NCI-H2081 (cell line): ENCODE results near the gene CDKN2A.

Experiments used
- DNase-seq, 2 experiments: peaks; one replicate each; lab custom pipeline; 2025; lab: John Stamatoyannopoulos, UW

The CDKN2A gene

GRCh38 chr9:22005702-22006606 lies 11.8 kb upstream of the CDKN2A start:
- peak in 1 of 2 experiments; percentile 43 for DNase-seq

GRCh38 chr9:22005021-22005701 lies 11.0 kb upstream of the CDKN2A start:
- peak in 1 of 2 experiments; percentile 44 for DNase-seq

GRCh38 chr9:22002038-22002437 lies 7.8 kb upstream of the CDKN2A start:
- DNase-seq = no peak

DNA sequence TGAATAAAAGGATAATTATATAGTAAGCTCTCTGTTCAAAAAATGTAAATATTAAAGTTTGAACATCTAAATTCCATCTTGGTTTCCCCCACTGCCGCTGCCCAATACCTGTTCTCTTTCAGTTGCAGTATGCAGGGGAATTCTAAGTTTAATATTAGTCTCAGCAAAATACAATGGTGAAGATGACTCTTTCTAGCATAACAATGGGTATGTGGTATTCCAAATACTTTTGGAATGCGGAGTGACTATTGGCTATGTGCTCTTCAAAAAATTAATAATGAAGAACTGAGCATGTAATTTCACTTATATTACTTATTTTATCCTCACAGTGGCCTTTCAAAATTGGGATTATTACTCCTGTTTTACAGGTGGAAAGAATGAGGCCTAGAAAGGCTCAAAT lies 3.8 kb upstream of the CDKN2A start:
- DNase-seq = no peak

DNA sequence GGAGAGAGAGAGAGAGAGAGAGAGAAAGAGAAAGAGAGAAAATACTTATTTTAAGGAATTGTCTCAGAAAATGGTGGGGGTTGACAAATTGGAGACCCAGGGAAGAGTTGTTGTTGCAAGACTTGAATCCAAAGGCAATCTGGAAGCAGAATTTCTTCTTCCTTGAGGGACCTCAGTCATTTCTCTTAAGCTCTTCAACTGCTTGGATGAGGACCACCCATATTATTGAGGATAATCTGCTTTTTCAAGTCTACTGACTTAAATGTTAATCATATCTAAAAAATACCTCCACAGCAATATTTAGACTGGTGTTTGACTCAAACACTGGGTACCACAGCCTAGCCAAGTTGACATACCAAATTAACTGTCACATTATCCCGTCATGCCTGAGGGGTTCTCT lies 3.3 kb upstream of the CDKN2A start:
- no peak for DNase-seq

DNA sequence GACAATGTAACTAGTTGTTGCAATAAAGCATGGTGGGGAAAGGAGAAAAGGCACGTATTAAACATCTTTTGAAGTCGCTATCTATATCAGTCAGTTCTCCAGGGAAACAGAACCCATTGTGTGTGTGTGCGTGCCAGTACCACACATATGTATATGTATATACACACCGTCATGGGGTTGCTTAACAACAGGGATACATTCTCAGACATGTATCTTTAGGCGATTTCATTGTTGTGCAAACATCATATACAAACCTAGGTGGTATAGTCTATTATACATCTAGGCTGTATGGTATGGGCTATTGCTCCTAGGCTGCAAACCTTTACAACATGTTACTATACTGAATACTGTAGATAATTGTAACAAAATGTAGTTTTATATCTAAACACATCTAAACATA lies 2.7 kb upstream of the CDKN2A start:
- no peak for DNase-seq

DNA sequence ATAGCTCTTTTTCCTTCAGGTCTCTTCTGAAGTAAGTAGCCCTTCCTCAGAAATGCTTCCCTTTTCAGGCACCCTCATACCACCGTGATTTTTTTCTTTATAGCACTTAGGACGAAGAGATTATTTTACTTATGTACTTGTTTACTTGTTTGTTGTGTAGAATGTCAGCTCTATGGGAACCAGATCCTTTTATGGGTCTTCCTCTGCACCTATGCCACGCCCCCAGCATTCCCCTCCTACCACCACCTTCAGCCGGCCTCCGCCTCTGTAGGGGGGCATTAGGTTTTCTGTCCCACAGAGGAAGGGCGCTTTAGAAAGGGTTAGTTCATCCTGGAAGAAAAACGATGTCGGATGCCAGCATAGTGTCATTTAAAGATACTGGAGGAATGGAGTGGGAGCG lies 2.2 kb upstream of the CDKN2A start:
- peak; percentile 60 to 62 for DNase-seq

DNA sequence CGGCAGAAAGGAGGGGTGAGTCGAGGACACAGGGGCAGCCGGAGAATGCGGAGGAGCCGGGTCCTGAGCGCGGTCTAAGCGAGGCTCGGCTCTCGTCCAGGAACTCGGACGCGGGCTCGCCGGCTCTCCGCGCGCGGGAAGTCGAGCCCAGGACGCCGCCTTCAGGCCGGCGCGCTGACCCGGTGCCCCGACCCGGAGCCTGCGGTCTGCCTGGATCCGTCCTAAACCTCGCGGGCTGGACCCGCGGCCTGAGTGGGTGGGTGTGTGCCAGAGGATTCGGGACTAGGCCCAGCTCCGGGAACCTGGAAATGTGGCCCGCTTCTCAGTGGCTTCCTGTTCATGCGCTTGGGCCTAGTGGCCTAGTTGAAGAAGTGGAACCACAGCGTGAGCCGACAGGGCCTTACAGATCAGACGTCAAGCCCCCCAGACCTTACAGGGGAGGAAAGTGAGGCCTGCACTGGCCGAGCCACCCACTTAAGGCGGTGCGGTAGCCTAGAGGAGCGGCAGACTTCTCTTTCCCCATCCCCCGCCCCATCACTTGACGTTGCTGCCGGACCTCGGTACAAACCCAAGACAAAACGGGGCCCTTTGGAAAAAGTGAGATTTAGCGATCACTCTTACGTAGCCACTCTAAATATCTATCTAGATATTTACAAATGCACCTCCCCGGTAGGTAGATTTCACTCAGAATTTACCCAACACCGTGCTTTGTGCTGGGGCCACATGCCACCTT lies 1.6 kb upstream of the CDKN2A start:
- DNase-seq = peak in 1 of 2 experiments; percentile 49

GRCh38 chr9:21995006-21995665 lies 944 bp upstream of the CDKN2A start:
- peak; percentile 78 to 83 for DNase-seq

GRCh38 chr9:21994556-21995005 lies 389 bp upstream of the CDKN2A start, which contains the start of gene CDKN2B-AS1:
CDKN2B-AS1 (plus strand) TSS chr9:21994791.
- peak; percentile 89 to 91 for DNase-seq

GRCh38 chr9:21993007-21993406 lies 1.2 kb downstream of the CDKN2A start:
- no peak for DNase-seq

DNA sequence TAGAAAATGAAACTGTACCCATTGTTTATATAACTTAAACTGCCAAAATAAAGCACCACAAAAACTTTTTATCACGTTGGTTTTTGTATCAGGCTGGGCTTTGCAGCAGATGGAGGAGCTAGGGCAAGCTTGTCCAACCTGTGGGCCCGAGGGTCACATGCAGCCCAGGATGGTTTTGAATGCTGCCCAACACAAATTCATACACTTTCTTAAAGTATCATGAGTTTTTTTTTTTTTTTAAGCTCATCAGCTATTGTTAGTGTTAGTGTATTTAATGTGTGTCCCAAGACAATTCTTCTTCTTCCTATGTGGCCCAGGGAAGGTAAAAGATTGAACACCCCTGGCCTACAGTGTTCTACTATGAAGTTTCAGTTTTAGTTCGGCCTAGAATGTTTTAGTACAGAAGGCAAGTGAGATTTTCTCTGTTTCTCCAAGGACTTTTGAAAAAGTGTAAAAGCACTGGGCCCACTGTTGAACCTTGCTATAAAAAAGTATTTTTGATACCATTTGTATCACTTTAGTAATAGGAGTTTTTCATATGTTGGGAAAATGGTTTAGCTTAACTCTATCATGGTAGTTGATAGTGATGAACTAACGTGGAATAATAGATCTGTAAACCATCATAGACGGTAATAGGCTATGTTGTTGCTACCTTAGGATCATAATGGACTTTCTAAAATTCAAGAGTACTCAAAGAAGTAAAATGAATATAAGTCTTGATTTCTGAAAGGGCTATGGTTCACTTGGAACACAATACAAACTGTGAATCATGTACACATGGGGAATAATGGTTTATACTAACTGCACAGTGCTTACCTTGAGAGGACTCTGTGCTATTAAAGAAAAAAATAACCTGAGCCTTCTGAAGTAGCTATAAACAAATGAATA lies 2.9 kb downstream of the CDKN2A start:
- DNase-seq = peak in 1 of 2 experiments; percentile 32

- DNase-seq = peak in 1 of 2 experiments; percentile 49
These were observed 4.6 kb downstream of the CDKN2A start for GRCh38 chr9:21989440-21990189.

- DNase-seq = peak; percentile 18 to 67
These were observed 5.9 kb downstream of the CDKN2A start for GRCh38 chr9:21988056-21988990.

DNA sequence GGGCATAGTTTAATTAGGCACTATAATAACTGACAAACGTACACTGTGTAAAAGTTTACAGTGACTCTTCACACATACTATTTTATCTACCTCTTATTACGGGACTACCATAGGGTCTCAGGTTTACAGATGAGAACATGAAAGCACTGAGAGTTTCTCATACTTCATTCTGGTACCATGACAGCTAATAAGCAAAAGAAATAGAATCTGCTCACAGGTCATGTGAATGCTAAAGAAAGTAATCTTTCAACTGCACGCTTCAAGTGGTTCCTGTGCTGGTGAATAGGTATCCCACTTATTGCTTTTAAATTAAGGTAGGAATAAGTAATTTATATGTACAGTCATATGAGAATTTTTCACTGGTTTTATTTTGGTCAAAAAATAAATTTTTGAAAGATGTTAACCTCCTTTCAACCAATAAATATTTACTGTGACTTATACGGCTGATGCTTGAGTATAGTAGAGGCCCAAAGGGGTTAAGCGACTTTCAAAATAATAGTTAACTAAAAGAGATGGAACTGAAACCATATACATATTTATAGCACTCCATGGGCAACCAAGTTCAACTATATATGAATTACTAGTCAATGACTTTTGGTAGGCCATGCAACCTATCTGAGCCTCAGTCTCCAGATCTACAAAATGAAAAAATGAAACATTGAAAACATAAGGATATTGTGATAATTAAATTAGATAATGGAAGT lies 8.1 kb downstream of the CDKN2A start:
- DNase-seq = no peak

GRCh38 chr9:21984101-21984500 lies 10.1 kb downstream of the CDKN2A start:
- no peak for DNase-seq

GRCh38 chr9:21983561-21983935 lies 10.6 kb downstream of the CDKN2A start:
- DNase-seq = peak; percentile 16 to 64

GRCh38 chr9:21982861-21983560 lies 11.2 kb downstream of the CDKN2A start:
- no peak for DNase-seq
